Measurements from ENCODE around the gene FALEC. TPM values are rescaled to one million over a fixed set of nuclear protein-coding genes. Genes with fewer than 3 reads are reported as not detected.
"Not testable (repeated sequence)": the region's sequence is repeated elsewhere in the genome, so short reads cannot be mapped to it uniquely, and the experiment has no call there.

Gene FALEC
- polyA plus RNA-seq, 3 donors: 0.36 to 0.83 (median 0.52) TPM

- DNase-seq: no peak
Measured at GRCh38 chr1:150558761-150559655, 43.5 kb downstream of the FALEC start.

- no peak for DNase-seq
Measured at GRCh38 chr1:150559656-150560010, 44.1 kb downstream of the FALEC start.

GRCh38 chr1:150560011-150560438, 44.5 kb downstream of the FALEC start:
- no peak for DNase-seq

DNA sequence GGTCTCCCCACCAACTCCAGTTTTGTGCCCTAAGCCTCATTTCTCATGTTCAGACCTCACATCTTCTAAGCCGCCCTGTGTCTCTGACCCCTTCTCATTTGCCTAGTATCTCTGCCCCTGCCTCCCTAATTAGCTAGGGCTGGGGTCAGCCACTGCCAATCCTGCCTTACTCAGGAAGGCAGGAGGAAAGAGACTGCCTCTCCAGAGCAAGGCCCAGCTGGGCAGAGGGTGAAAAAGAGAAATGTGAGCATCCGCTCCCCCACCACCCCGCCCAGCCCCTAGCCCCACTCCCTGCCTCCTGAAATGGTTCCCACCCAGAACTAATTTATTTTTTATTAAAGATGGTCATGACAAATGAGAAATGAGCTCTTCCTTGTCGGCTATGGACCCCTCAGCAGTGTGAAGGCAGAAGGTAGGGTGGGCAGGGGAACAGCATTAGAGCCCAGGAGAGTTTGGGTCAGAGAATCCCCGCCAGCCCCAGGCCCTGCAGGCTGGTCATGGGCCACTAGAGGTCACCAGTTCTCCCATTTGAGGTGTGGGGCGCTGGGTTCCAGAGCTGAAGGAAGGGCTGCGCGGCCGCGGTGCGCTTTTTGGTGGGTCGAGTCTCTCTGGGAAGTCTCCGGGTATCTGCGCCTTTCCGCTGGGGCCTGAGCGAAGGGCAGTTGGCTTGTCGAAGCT, 45.2 kb downstream of the FALEC start:
- DNase-seq: peak; percentile 86

- DNase-seq: peak; percentile 94
Measured at GRCh38 chr1:150561254-150561973, 45.9 kb downstream of the FALEC start.

DNA sequence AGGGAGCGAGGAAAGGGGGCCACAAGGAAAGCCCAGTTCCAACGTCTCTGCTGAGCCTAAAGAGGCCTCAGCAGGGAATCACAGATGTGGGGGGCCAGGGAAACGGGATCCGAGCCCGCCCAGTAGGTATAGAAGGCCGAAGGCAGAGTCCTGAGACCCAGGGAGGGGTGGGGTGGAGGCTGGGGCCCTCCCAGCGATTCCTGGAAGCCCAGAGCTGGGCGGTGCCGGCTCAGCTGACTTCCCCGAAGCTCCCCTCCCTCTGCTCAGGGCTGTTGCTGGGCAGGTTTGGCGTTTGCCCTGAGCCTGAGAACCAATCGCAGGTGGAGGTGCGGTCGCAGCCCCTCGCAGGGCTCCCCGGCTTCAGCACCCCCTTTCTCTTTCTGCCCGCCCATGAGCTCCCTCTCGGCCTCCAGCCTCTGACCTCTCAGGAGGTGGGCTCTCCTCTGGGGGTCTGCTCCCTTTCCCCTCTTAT, 46.5 kb downstream of the FALEC start:
- peak; percentile 92 for DNase-seq

- DNase-seq: no peak
Measured at GRCh38 chr1:150562446-150563339, 47.1 kb downstream of the FALEC start.

GRCh38 chr1:150563340-150564038, 47.9 kb downstream of the FALEC start:
- DNase-seq: no peak

GRCh38 chr1:150564051-150564991, 48.8 kb downstream of the FALEC start:
- DNase-seq: no peak

DNA sequence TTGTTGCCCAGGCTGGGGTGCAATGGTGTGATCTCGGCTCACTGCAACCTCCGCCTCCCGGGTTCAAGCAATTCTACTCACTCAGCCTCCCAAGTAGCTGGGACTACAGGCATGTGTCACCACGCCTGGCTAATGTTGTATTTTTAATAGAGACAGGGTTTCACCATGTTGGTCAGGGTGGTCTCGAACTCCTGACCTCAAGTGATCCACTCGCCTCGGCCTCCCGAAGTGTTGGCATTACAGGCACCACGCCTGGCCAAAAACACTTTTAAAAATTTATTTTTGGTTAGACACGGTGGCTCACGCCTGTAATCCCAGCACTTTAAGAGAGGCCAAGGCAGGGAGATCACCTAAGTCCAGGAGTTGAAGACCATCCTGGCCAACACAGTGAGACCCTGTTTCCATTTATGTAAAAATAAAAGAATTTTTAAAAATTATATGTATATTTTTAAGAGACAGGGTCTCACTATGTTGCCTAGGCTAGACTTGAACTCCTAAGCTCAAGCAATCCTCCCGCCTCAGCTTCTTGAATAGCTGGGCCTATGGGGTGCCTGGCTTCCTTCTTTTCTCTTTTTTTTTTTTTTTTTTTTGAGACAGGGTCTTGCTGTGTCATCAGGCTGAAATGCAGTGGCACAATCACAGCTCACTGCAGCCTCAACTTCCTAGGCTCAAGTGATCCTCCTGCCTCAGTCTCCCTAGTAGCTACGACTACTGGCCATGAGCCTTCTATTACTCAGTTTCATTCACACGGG, 49.9 kb downstream of the FALEC start:
- not testable (repeated sequence) for DNase-seq

DNA sequence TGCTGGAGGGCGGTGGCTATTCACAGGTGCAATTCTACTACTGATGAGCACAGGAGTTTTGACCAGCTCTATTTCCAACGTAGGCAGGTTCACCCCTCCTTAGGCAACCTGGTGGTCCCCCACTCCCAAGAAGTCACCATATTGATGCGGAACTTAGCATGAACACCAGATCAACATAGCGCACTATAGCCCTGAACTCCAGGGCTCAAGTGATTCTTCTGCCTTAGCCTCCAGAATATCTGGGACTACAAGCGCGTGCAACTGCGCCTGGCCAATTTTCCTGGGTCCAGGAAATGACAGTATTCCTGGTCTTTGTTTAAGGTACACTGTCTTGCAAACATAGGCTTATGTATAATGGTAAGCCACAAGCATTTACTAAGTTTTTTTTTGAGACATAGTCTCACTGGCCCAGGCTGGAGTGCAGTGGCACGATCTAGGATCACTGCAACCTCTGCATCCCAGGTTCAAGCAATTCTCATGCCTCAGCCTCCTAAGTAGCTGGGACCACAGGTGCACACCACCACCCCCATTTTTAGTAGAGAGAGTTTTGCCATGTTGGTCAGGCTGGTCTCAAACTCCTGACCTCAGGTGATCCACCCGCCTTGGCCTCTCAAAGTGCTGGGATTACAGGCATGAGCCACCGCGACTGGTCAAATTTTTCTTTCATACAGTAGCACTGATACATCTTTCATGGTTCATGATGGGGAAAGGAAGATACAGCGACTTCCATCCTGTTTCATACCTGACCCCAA, 51.2 kb downstream of the FALEC start:
- no peak for DNase-seq

GRCh38 chr1:150567341-150567716, 51.8 kb downstream of the FALEC start:
- DNase-seq: no peak

DNA sequence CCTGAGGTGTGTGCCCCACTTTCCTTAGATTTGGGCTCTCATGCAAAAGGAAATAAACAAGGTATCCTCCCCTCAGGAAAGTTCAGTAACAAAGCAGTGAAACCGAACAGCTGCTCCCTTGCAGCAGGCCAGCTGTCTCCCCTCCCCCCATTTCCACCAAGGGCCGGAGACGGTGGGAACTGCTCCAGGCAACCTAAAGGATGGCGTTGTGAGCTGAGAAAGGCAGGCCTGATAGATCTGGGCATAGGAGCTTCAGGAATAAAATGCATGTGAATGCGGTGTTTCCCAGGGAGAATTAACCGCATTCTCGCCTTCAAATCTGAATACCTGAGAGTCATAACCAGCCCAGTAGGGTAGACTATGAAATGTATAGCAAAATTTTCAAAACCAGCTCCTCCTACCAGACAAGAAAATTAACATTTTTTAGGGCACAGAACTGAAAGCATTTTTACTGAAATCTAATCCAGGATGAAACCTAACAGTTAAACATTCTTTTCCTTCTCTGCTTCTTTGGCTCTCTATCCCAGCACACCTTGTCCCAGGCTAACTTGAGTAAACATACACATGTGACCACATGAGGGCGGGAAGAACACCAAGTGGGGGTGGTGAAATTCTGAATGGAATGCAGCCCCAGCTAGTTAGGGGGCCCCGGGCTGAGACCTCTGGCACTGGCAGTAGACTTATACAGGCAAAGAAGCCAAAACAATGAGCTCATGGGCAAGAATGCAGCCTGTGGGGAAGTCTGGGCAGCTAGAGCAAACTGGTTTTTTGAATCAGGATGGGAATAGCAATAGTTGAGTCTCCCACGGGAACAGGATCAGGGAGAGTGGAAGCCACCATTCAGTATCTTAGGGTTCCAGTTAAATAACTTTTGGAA, 52.4 kb downstream of the FALEC start:
- DNase-seq: peak; percentile 93

DNA sequence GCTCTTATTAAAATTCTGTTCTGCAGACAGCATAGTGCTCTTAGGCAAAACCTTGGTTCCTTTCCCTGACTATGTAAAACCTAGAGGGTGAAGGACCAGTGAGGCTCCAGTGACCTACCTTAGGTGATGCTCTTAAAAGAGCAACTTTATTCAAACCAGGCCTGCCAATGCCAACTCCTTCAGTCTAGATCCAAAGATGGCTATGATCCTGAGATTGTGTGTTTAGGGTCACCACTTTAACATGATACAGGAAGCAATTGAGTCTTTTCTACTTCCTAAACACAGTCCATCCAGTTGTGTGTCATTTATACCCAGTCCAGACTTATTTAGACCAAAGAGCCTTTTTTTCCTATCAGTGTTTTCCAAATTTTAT, 53.0 kb downstream of the FALEC start:
- no peak for DNase-seq

DNA sequence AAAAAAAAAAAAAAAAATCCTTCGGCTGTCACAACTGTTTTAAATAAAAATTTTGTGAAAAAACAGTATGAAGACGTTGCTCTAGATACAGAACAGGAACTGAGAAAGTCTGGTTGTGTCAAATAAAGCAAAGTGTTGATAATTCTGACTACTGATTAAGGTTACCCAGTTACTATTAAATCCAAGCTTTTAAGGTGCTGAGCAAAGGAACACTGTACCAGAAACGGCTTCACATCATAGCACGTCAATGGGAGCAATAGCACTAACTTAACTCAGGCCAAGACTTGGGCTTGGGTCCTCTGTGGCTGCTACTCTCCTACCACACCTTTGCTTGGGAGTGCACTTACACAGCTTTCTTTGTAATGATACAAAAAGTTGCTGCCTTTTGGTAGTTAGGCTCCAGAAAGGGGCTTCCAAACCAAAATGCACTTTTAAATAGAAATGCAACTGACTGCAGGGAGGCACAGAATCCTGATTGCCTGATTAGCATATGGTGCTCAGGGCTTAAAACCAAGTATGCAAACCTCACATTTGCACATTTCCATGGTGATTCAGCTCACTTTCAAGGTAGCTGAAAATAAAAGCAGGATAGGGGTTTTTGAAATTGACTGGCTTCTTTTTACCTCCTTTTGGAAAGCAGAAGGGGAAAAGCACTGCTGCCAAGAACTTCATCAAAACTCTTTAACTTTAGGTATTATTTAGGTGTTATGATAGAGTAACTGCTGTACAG, 57.5 kb downstream of the FALEC start:
- no peak for DNase-seq

DNA sequence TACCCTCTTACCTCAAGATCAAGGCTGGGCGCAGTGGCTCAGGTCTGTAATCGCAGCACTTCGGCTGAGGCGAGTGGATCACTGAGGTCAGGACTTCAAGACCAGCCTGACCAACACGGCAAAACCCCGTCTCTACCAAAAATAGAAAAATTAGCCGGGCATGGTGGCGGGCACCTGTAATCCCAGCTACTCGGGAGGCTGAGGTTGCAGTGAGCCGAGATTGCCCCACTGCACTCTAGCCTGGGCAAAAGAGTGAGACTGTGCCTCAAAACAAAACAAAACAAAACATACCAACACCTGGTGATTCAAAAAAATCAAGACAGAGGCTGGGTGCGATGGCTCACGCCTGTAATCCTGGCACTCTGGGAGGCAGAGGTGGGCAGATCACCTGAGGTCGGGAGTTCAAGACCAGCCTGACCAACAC, 58.1 kb downstream of the FALEC start:
- not testable (repeated sequence) for DNase-seq

Data from renal pelvis (tissue), 4 donors.